PFSK-1 (cell line): Measurements from ENCODE around the gene UBR4.

ENCODE experiments used
- FOXP2 ChIP-seq: optimal IDR thresholded peaks from 2 replicates; pipeline ENCODE3; 2011; ENCODE audit warnings: borderline replicate concordance, control low read depth, inconsistent platforms; ENCODE audit not compliant: insufficient read depth; ENCODE audit errors: extremely low read length, extremely low read depth
- POLR2AphosphoS5 ChIP-seq: IDR thresholded peaks from 2 replicates; pipeline ENCODE4 v1.6.1; 2012; ENCODE audit warnings: low read depth, mild to moderate bottlenecking, control low read depth, low read length, moderate library complexity
- SIN3A ChIP-seq: IDR thresholded peaks from 2 replicates; pipeline ENCODE4 v1.6.1; 2012; ENCODE audit warnings: mild to moderate bottlenecking, low read length, moderate library complexity, borderline replicate concordance; ENCODE audit not compliant: insufficient read depth
- TAF1 ChIP-seq: IDR thresholded peaks from 2 replicates; pipeline ENCODE4 v1.6.1; 2012; ENCODE audit warnings: low read length, control low read depth, borderline replicate concordance; ENCODE audit not compliant: insufficient read depth
- TF ChIP-seq, protein P1 (sequence below), 2 experiments: IDR thresholded peaks; 2 replicates each; pipeline versions ENCODE4 v1.6.1 to v1.8.0; 2011 to 2012; ENCODE audit warnings: low read depth in 2 of 2, low read length in 2 of 2, control low read depth in 1 of 2, inconsistent platforms in 1 of 2, mild to moderate bottlenecking in 1 of 2, moderate library complexity in 1 of 2; ENCODE audit not compliant: insufficient read depth in 1 of 2

Gene UBR4

DNA sequence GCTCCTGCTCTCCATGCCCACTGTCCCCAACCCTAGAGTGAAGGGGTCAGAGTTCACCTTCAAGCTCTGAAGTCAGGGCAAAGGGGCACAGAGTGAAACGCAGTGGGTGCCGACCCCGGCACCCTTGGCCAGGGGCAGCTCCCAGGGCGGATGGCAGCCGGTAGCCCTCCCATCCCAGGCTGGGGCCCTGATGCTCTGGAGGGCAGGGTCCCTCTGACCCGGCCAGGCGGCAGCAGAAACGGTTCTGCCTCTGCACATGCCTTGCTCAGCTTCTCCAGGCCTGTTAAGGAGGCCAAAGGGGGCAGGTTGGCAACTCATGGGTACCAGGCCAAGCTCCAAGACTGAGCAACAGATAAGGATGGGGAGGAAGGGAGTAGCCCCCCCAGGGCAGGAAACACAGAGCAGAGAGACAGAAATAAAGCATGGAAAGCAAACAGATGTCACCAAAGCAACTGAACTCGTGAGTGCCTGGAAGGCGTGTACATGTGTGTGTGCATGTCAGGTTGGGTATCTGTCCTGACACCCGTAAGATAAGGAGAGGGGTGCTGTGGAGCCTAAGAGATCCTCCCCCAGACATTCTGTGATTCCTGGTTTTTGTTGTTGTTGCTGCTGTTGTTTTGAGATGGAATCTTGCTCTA lies 141.3 kb downstream of the UBR4 start:
- TF ChIP-seq POLR2AphosphoS5 (no peak), FOXP2 (no peak), TAF1 (no peak), SIN3A (no peak)
- TF ChIP-seq, protein P1, sequence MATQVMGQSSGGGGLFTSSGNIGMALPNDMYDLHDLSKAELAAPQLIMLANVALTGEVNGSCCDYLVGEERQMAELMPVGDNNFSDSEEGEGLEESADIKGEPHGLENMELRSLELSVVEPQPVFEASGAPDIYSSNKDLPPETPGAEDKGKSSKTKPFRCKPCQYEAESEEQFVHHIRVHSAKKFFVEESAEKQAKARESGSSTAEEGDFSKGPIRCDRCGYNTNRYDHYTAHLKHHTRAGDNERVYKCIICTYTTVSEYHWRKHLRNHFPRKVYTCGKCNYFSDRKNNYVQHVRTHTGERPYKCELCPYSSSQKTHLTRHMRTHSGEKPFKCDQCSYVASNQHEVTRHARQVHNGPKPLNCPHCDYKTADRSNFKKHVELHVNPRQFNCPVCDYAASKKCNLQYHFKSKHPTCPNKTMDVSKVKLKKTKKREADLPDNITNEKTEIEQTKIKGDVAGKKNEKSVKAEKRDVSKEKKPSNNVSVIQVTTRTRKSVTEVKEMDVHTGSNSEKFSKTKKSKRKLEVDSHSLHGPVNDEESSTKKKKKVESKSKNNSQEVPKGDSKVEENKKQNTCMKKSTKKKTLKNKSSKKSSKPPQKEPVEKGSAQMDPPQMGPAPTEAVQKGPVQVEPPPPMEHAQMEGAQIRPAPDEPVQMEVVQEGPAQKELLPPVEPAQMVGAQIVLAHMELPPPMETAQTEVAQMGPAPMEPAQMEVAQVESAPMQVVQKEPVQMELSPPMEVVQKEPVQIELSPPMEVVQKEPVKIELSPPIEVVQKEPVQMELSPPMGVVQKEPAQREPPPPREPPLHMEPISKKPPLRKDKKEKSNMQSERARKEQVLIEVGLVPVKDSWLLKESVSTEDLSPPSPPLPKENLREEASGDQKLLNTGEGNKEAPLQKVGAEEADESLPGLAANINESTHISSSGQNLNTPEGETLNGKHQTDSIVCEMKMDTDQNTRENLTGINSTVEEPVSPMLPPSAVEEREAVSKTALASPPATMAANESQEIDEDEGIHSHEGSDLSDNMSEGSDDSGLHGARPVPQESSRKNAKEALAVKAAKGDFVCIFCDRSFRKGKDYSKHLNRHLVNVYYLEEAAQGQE (IDR thresholded peaks at IDR 0.05; ENCODE audit: insufficient read depth in 1 of 2, low read depth in 2 of 2, low read length in 2 of 2), result no peak

DNA sequence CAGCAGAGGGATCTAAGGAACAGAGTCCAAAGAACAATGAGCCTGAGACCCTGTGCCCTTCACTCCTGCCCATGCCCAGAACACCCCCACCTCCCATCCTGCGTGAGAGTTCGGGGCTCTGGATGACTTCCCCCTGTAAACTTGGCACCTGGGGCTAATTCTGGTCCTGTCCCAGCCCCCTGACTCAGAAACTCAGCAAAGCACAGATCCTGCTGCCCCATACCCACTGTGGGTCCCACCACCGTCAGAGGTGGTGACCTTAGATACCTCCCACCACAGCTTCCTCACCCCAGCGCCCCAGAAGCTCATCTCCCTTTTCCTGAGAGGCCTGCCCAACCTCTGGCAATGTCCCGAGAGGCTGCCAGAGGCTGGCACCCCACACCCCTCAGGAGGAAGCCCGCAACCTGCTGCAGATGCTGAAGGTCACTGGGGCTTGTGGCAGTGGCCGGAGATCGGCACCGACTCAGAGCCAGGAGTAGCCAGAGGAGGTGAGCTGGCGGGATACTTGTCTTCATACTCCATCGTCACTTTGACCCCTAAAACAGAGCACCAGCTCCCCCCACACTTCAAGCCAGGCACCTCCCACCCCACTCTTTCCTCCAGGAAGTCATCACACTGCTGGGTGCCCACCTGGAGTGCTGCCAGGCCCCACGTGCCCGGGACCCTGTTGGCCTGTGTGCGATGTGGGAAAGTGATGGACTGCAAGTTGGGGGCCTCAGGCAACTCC lies 142.0 kb downstream of the UBR4 start:
- TF ChIP-seq, protein P1 (IDR thresholded peaks at IDR 0.05; ENCODE audit: insufficient read depth in 1 of 2, low read depth in 2 of 2, low read length in 2 of 2), result no peak
- TF ChIP-seq TAF1 (no peak), POLR2AphosphoS5 (no peak), SIN3A (no peak), FOXP2 (no peak)

DNA sequence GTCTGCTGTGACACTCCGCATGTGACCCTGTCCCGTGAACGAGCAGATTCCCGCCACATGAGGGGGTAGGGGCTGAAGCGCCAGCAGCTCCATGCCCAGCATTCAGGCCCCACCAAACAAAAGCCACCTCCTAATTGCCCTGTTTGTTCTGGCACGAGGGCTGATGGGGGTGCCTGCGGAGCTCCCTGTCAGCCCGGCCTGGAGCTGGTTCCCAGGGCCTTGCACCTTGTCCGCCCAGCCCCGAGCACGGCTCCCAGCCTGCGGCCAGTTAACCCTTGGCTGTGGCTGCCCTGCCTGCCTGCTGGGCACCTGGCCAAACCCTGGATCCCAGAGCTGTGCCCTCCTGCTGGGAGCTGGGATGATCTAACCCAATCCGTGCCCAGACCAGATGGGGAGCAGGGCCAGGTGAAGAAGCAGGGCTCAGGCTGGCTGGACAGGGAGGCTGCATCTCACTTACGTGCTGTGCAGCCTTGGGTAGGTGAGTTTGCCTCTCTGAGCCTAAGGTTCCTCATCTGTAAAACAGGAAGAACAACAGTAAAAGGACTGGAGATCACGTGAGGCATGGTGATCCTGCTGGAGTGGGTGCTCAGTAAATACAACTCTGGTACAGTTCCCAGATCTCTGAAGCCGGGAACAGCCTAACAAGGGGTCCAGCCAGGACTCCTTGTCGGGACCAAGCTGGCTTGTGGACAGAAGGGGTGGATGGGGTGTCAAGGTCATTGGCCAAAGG lies 142.7 kb downstream of the UBR4 start:
- no peak for TF ChIP-seq TAF1
- TF ChIP-seq, protein P1 (IDR thresholded peaks at IDR 0.05; ENCODE audit: insufficient read depth in 1 of 2, low read depth in 2 of 2, low read length in 2 of 2), result no peak
- TF ChIP-seq POLR2AphosphoS5, result no peak
- TF ChIP-seq FOXP2, result no peak
- TF ChIP-seq SIN3A, result no peak

DNA sequence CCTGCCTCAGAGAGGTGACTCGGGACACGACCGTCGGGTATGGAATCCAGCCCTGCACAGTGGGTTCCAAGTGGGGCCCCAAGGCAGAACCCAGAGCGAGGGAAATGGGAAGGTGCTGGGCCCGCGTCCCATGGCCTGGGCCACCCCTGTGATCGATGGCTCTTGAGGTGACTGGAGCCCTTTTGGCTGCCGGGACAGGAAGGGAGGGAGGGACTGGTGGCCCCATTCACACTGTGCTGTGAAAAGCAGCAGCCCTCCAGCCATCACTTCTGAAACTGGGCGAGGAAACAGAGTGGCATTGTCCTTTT lies 143.2 kb downstream of the UBR4 start:
- TF ChIP-seq POLR2AphosphoS5 (no peak), FOXP2 (no peak), SIN3A (no peak)
- TF ChIP-seq, protein P1 (IDR thresholded peaks at IDR 0.05; ENCODE audit: insufficient read depth in 1 of 2, low read depth in 2 of 2, low read length in 2 of 2), result no peak
